ENCODE results near the gene MRTFB.

- no peak for TF ChIP-seq POLR2A (IDR thresholded peaks at IDR 0.05)
- TF ChIP-seq, protein P1, sequence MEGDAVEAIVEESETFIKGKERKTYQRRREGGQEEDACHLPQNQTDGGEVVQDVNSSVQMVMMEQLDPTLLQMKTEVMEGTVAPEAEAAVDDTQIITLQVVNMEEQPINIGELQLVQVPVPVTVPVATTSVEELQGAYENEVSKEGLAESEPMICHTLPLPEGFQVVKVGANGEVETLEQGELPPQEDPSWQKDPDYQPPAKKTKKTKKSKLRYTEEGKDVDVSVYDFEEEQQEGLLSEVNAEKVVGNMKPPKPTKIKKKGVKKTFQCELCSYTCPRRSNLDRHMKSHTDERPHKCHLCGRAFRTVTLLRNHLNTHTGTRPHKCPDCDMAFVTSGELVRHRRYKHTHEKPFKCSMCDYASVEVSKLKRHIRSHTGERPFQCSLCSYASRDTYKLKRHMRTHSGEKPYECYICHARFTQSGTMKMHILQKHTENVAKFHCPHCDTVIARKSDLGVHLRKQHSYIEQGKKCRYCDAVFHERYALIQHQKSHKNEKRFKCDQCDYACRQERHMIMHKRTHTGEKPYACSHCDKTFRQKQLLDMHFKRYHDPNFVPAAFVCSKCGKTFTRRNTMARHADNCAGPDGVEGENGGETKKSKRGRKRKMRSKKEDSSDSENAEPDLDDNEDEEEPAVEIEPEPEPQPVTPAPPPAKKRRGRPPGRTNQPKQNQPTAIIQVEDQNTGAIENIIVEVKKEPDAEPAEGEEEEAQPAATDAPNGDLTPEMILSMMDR (IDR thresholded peaks at IDR 0.05): no peak
These were observed 24.9 kb downstream of the MRTFB start for GRCh38 chr16:14095883-14096551.
